HG02973 (cell line): ENCODE measurements around the gene MOV10L1.
"Not testable (repeated sequence)": the region's sequence is repeated elsewhere in the genome, so short reads cannot be mapped to it uniquely, and the experiment has no call there.

ENCODE experiments used
- ATAC-seq: cut with Tn5 transposase; IDR thresholded peaks from one replicate; pipeline ENCODE4 v1.9.1; 2021; ENCODE audit warnings: moderate library complexity; ENCODE audit not compliant: unreplicated experiment

The MOV10L1 gene

DNA sequence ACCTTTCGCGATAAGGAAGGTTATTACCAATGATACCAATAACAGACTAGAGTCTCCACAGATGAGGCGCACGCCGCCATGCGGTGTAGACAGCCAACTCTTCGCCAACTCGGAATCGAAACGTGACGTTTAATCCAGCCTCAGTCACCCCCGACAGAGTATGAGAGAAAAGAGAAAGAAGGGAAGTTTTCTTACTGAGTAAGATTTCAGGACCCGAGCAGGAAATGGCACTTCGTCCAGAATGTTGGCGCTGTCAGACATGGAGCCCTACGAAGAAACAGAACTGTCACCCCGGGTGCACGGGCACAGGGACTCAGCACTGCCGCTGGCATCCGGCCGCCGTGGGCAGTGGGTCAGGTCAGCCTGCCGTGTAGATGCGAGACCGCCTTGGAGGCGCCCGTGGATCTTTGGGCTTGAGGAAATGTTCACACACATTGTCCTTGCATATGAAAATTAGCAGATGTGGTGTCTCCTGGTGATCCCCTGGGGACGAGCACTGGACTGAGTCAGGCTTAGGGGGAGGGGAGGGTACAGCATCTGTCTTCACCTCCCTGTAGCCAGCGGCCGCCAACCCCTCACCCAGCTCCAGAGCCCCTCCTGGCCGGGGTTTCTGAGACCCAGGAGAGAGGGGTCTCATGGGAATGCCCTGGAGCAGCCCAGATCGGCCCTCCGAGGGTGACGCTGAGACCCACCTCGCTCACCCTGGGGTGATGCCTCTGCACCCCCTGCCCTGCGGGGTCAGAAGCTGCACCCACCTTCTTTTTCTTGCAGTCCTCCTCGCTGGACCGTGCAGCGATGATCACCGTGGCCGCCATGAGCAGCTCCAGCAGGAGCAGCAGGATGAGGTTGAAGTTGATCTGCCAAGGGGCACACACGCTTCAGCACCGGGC lies 12.9 kb upstream of the MOV10L1 start:
- ATAC-seq: no peak

DNA sequence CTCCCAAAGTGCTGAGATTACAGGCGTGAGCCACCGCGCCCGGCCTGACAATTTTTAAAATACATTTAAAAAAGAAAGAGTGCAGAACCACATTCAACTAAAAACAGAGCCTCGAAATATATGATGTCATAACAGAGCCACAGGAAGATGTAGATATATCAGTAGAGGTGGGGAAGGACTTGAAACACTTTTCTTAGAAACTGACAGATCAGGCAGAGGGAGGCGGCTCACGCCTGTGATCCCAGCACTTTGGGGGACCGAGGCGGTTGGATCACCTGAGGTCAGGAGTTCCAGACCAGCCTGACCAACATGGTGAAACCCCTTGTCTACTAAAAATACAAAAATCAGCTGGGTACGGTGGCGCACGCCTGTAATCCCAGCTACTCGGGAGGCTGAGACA lies 11.6 kb upstream of the MOV10L1 start:
- ATAC-seq: no peak

DNA sequence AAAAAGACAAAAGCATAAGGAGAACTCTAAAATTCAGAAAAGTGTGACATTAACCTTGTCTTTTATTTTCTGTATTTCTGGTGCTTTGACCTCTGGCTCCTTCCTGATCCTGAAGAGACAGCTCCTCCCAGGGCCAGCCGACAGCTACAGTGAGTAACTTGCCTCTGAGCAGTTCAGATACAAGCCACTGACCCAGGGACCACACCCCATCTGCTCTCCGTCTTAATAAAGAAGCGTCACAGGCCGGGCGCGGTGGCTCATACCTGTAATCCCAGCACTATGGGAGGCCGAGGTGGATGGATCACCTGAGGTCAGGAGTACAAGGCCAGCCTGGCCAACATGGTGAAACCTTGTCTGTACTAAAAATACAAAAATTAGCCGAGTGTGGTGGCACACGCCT lies 11.0 kb upstream of the MOV10L1 start:
- no peak for ATAC-seq

DNA sequence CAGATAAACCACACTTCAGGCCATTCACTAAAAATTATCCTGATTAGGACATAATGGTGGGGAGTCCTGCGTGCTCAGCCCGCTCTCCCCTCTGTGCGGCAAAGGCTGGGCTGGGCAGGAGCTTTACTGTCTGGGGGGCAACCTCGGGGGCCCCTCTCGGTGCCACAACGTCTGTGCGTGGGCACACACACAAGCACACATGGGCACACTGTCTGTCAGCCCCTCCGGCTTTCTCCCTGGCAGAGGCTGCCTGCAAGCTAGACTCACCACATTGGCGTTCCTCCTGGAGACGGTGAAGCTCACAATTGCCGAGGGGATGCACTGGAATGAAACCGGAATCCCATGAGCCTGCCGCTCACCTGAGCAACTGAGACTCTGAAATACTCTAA lies 9.7 kb upstream of the MOV10L1 start:
- no peak for ATAC-seq

DNA sequence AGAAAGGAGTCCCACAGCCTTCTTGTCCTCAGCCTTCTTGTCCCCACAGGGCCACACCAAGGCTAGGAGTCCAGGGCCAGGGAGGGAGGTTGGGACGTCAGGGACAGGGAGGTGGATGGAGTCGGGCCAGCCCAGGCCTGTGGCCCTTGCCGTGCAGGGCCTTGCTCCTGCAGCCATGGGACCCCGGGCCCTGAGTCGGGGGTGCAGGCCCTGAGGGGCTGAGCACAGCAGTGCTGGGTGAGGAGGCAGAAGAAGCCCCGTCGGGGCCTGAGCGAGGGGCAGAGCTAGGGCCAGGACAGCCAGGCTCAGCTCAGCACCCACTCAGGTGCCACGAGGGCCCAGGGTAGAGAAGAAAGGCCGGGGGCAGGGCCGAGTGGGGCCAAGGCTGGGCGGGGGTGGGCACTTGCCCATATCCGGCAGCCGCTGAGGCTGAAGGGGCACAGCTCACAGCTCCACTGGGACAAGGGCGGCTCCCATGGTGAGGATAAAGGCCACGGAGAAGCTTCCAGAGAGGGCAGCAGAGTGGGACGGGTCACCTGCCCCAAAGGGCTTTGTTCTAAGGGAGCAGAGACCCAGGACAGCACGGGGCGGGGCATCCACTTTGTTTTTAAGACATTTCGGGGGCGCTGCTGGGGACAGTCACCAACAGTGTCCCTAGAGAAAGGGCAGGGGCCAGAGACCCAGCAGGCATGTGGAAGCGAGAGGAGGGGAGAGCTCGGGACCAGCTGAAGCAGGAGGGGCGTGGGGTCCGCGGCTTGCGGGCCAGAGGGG lies 8.2 kb upstream of the MOV10L1 start:
- ATAC-seq: no peak

DNA sequence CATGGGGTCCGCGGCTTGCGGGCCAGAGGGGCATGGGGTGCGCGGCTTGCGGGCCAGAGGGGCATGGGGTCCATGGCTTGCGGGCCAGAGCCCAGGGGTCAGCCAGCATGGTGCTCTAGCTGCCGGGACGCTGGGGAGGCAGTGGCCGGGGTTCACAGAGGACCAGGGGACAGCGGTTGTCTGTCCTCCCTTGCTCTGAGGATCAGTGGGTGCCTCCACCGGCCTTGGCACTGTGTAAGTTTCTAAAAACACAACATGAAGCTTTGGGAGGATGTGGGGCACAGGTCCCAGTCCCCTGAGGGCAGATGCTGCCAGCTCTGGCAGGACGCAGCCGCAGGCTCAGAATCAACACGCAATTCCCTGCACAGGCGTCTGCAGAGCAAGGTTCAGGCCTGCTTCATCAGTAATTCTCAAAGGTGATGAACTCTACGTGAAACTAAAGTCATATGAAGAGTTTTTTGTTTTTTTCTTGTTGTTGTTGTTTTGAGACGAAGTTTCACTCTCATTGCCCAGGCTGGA lies 7.5 kb upstream of the MOV10L1 start:
- ATAC-seq: no peak

DNA sequence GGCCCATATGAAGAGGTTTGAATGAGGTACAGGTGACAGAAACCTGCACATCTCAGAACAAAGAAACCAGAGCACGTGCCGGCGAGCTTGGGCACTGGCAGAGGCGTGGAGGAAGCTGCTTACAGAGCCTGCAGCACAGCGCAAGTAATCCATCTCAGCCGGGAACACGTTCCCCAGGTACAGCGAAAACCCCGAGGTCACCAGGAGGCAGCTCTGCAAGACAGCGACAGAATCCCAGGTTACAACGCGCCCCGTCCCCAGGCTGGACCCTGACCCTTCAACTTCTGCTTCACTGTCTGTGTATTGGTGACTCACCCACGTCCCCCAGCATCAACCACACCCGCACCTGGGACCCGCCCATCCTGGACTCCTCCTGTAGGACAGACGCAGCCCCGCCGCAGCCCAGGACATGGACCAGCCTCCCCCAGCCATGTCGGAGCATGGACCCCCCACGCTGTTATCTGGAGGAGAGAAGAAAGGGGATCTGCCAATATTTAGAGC lies 6.8 kb upstream of the MOV10L1 start:
- no peak for ATAC-seq

DNA sequence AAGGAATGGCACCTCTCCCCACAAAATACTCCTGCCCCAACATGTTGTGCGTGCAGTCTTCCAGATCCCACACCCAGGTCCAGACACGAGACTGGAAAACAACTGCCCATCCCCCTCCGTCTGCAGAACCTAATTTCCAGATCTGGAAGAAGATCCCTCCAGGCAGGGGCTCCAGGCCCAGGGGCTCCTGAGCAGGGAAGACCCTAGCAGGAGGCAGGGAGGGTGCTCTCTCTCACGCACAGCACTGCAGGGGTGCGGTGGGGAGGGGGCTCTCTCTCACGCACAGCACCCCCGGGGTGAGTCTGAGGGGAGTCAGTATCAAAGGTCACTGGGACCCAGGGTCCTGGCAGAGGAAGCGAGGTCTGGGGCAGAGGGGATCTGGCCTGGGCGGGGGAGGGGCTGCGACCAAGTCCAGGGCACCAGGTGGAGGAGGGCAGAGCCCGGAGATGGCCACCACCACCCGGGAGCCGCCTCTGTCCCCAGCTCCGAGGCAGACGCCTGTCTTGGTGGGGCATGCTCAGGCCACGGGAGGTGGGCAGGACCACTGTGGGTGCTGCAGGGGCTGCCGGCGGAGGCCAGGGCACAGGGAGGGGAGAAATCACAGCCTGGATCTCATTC lies 6.2 kb upstream of the MOV10L1 start:
- ATAC-seq: no peak

DNA sequence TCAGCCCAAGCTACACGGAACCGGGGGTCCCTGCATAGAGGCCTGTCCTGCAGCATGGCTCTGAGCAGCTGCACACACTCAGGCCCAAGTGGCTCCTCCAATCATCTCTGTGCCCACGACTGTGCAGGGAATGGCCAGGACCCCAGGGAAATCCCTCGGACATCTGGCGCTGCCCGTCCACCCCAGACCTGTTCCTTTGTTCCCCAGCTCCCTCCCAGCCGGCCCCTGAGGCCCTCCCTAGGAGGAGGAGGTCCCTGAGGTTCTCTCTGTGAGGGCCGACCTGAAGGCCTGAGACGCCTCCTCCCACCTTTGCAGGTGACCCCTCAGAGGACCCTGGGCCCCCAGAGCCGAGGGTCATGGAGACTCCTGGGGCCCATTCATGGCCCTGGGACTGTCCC lies 5.7 kb upstream of the MOV10L1 start:
- no peak for ATAC-seq

DNA sequence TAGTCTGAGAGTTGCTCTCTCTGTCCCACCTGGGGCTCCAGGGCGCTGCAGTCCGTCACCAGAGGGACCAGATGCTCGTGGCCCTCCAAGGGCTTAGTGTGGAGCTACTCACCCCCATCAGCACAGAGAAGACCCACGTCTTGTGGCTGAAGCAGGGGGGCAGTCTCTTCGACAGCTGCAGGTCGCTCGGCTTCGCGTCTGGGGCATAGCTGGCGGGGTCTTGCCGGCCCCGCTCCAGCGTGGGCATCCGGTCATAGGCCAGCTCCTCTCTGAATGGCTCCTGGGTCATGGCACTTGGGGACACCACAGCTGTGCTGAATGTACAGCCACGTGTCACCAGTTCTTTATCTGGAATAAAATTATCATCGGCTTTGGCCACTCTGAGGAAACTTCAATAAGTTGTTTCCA lies 5.2 kb upstream of the MOV10L1 start:
- no peak for ATAC-seq

DNA sequence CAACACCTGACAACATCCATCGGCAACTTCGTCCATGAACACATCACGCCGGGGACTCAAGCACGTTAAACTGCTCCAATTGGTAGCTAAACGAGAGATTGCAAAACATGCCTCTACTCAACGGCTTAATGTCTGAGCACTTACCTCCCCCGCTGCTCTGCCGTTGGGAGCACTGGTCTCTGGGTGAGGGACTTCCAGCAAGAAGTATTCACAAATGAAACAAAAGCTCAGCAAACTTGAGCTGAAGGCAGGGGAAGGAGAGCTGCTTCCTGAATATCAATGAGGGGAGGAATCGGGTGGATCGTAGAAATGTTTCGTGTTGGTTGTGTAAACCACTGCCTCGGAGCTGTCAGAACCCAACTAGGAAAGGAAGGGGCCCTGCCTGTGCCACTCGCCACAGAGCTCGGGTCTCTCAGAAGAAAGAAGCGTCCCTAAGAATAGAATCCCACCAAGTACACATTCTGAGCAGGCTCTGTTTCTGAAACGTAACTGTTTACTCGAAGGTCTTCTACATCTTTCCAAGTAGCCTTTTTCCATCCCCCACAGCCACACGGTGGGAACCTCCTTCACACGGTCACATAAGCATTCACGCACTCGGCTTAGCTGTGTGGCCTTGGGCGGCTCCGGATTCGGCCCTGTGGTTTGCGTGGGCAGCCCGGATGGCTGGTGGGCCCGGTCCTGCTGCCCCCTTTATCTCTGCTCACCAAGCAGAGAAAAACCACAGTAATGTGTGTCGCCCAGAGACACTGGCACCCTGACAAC lies 4.4 kb upstream of the MOV10L1 start, which contains the start of gene MLC1:
Gene MLC1 (minus strand): TSS at position 216 of the 762 bp plus-strand sequence. CDS start 524 bp downstream, outside the sequence.
- no peak for ATAC-seq

DNA sequence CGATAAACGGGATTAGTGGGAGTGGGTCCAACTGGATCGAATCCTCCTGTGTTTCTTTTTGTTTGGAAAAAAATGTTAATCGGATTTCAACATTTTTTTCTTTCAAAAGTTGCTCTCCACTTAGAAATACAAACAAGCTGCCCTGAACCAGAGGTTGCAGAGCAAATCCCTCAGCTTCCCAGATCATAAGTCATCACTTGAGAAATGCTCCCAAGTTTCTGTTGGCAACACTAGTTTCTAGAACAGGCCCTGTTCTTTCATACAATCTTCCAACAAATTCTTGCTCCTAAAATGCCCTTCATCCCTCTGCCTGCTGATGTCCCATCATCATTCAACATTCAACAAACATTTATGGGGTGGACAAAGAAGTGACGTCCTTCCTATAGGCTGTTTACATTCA lies 3.3 kb upstream of the MOV10L1 start:
- no peak for ATAC-seq

DNA sequence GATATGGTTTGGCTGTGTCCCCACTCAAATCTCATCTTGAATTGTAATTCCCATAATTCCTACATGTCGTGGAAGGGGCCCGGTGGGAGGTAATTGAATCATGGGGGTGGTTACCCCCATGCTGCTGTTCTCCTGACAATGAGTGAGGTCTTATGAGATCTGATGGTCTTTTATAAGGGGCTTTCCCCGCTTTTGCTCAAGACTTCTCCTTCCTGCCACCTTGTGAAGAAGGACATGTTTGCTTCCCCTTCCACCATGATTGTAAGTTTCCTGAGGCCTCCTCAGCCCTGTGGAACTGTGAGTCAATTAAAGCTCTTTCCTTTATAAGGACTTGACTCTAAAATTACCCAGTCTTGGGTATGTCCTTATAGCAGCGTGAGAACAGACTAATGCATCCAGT lies 2.8 kb upstream of the MOV10L1 start:
- not testable (repeated sequence) for ATAC-seq

DNA sequence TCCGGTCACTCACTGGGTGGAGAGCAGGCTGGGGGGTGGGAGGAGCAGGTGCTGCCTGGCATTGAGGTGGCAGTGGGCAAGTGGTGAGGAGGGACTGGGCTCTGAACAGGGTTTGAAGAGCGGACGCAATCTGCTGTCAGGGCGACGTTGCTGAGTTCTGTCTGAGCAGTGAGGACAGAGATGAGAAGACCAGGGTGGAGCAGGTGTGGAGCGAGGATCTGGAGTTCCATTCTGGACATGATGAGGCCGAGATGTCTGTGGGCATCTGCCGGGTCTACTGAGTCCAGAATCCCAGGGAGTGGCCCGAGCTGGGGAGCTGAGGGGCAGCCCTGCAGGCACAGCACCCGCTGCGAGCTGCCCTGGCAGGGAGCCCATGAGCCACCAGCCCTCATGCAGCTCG lies 2.2 kb upstream of the MOV10L1 start:
- ATAC-seq: no peak

DNA sequence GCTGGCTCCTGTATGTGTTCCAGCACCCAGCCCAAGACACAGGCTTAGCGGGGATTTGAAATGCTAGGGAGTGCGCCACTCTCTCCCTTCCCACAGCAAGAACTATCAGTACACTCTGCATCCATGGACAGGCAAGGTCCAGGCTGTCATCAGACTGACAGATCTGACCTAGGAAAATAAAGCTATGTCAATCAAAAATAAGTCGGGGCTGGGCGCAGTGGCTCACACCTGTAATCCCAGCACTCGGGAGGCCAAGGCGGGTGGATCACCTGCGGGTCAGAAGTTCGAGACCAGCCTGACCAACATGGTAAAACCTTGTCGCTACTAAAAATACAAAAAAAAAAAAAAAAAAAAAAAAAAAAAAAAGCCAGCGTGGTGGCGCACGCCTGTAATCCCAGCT lies 1.7 kb upstream of the MOV10L1 start:
- ATAC-seq: no peak

DNA sequence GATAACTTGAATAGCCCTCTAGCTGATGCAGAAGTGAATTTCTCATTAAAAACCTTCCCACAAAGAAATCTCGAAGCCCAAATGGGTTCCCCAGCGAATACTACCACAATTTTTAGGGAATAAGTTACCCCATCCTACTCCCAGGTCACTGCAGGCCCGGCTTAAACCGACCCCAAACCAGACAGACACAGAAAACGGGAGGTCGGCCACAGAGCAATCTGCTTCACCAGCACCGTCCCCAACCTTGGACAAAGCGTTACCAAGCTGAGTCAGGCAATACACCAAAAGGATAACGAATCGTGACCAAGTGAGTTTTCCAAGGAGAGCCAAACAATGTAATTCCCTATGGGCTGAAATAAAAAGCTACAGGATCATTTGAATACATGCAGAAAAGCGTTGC lies 575 bp upstream of the MOV10L1 start:
- ATAC-seq: no peak

DNA sequence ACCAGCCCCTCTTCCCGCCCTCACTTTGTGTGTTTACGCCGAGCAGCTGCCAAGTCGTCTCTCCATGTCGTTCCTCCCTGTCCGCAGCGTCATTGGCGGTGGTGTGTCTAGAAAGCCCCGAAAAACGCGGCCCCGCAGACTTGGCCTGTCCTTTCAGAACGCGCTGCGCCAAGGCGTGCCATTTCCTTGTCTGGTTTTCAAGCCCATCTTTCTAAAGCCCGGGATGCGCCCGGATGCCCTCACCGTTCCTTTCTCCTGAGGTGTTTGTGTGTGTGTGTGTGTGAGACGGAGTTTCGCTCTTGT lies 557 bp downstream of the MOV10L1 start:
- no peak for ATAC-seq

DNA sequence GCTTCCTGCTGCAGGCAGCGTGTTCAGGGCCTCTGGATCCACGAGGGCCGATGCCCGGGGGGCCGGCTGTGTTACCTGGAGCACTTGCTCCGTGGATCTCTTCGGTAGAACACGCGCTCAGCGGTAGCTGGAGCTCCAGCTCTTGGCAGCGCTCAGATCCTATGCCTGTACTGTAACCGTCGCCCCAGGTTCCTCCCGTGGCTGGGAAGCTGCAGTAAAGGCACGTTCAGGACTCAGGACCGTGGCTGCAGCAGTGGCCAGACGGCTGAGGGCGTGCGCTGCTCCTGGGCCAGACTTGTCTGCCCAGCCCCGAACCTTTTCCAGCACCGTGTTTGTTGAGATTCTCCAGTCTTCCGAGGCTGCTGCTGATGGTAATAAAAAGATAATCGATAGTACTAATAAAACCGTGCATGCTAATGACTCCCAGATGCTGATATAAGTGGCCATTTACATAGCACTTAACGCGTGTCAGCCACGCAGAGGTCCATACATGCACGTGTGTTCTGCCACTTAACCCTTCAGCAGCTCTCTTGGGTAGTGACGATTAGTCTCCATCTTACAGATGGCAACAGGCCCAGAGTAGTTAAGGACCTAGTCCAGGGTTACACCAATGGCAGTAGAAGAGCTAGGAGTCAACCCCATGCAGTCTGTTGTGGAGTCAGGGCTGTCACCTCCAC lies 1.4 kb downstream of the MOV10L1 start:
- ATAC-seq: no peak

DNA sequence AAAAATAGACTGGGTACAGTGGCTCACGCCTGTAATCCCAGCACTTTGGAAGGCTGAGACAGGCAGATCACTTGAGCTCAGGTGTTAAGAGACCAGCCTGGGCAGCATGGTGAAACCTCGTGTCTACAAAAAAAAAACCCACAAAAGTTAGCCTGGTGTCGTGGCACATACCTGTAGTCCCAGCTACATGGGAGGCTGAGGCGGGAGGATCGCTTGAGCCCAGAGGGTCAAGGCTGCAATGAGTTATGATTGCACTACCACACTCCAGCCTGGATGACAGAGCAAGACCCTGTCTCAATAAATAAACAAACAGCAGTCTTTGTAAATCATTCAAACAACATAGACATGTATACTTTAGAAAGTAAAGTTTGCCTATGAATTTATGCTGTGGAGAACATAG lies 2.5 kb downstream of the MOV10L1 start:
- no peak for ATAC-seq

DNA sequence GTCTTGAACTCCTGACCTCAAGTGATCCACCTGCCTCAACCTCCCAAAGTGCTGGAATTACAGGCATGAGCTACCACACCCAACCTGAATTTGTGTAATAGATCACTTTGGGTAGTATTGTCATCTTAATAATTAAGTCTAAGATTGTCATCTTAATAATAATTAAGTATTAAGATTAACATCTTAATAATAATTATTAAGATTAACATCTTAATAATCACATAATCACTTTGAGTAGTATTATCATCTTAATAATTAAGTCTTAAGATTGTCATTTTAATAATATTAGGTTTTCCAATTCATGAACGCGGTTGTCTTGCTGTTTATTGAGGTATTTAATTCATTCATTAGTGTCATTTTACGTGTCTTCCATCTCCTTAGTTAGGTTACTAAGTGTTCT lies 8.2 kb downstream of the MOV10L1 start:
- ATAC-seq: no peak
